H1 (cell line): ENCODE measurements around the gene METAP1D. TPM values are rescaled to one million over a fixed set of nuclear protein-coding genes. Genes with fewer than 3 reads are reported as not detected.

Experiments used
- CTCF ChIA-PET: fragments of 300-600 bp; sonication (Branson Sonifier 250); formaldehyde crosslinking; loops from one replicate; lab custom pipeline; 2021; ENCODE audit not compliant: partially characterized antibody; lab: Charles Lee
- POLR2A ChIA-PET: fragments of 300-600 bp; sonication (Branson Sonifier 250); formaldehyde crosslinking; loops from one replicate; lab custom pipeline; 2021; ENCODE audit warnings: inconsistent platforms; ENCODE audit not compliant: partially characterized antibody; lab: Charles Lee
- DNase-seq, 2 experiments: peaks; one replicate each; pipeline versions ENCODE4 v3.0.0 to v3.0.0-alpha.2; 2010 to 2022; ENCODE audit warnings: low spot score in 2 of 2, low read depth in 1 of 2, mixed read lengths in 1 of 2
- FAIRE-seq: peaks from 2 replicates; lab custom pipeline; 2011; peaks lifted over from hg19 to GRCh38; lab: Jason Lieb, UNC
- H2AFZ ChIP-seq: 2 replicates; pipeline ENCODE4 v1.8.1; 2012; ENCODE audit warnings: low read length, inconsistent platforms
- H2AK5ac ChIP-seq: 2 replicates; pipeline ENCODE4 v1.6.1; 2013; ENCODE audit warnings: low read depth, low read length
- H2BK120ac ChIP-seq: replicated peaks from 2 replicates; pipeline ENCODE3; 2013; ENCODE audit warnings: low read depth, low read length, inconsistent platforms
- H2BK12ac ChIP-seq: 2 replicates; pipeline ENCODE4 v1.6.1; 2013; ENCODE audit warnings: low read depth, low read length
- H2BK15ac ChIP-seq: 2 replicates; pipeline ENCODE4 v1.6.1; 2013; ENCODE audit warnings: low read length
- H2BK20ac ChIP-seq: 2 replicates; pipeline ENCODE4 v1.6.1; 2013; ENCODE audit warnings: low read length
- H2BK5ac ChIP-seq: 2 replicates; pipeline ENCODE4 v1.6.1; 2013; ENCODE audit warnings: low read depth, low read length
- H3K14ac ChIP-seq: 2 replicates; pipeline ENCODE4 v1.6.1; 2013; ENCODE audit warnings: inconsistent platforms; ENCODE audit not compliant: insufficient read length
- H3K18ac ChIP-seq: 2 replicates; pipeline ENCODE4 v1.6.1; 2013; ENCODE audit warnings: low read length; ENCODE audit errors: extremely low read depth
- H3K23ac ChIP-seq: 2 replicates; pipeline ENCODE4 v1.6.1; 2013; ENCODE audit warnings: inconsistent platforms; ENCODE audit not compliant: insufficient read length
- H3K23me2 ChIP-seq: 2 replicates; pipeline ENCODE4 v1.6.1; 2013; ENCODE audit warnings: low read depth, low read length
- H3K27ac ChIP-seq: 2 replicates; pipeline ENCODE4 v1.6.1; 2011; ENCODE audit warnings: low read depth, low read length, inconsistent platforms
- H3K27me3 ChIP-seq, 4 experiments: replicated peaks in 1 of 4; 1 replicate in 1 of 4; 2 replicates in 3 of 4; pipeline versions ENCODE4 v1.6.1 to v1.8.1; 2011 to 2013; ENCODE audit warnings: low read length in 3 of 4, mild to moderate bottlenecking in 3 of 4, inconsistent platforms in 2 of 4, mixed read lengths in 2 of 4, moderate library complexity in 1 of 4; ENCODE audit not compliant: control insufficient read depth in 3 of 4, insufficient read depth in 3 of 4; ENCODE audit errors: extremely low read depth in 1 of 4
- H3K36me3 ChIP-seq, 4 experiments: 2 replicates each; pipeline versions ENCODE4 v1.6.1 to v1.8.1; 2011 to 2013; ENCODE audit warnings: mild to moderate bottlenecking in 4 of 4, low read length in 3 of 4, moderate library complexity in 2 of 4, control low read depth in 1 of 4, inconsistent platforms in 1 of 4; ENCODE audit not compliant: insufficient read depth in 4 of 4, control insufficient read depth in 2 of 4
- H3K4ac ChIP-seq: replicated peaks from 2 replicates; pipeline ENCODE3; 2013; ENCODE audit warnings: low read length, low read depth, mixed read lengths, inconsistent platforms; ENCODE audit not compliant: insufficient read length
- H3K4me1 ChIP-seq, 4 experiments: replicated peaks in 1 of 4; 1 replicate in 1 of 4; 2 replicates in 3 of 4; pipeline versions ENCODE4 v1.6.1 to v1.8.1; 2011 to 2013; ENCODE audit warnings: low read length in 3 of 4, inconsistent platforms in 2 of 4, mixed read lengths in 1 of 4; ENCODE audit not compliant: insufficient read depth in 4 of 4, control insufficient read depth in 3 of 4
- H3K4me2 ChIP-seq, 2 experiments: 2 replicates each; pipeline versions ENCODE4 v1.6.1 to v1.8.1; 2011 to 2013; ENCODE audit warnings: low read depth in 2 of 2, low read length in 2 of 2, control low read depth in 1 of 2, inconsistent platforms in 1 of 2, mild to moderate bottlenecking in 1 of 2; ENCODE audit not compliant: insufficient read depth in 1 of 2
- H3K4me3 ChIP-seq, 4 experiments: fragments of 200-600, 300-600 bp in 1 of 4; sonication (generic), shearing (Covaris generic), sonication (Bioruptor Twin) in 1 of 4; 2 replicates each; pipeline versions ENCODE4 v1.5.1 to v1.8.1; 2011 to 2016; ENCODE audit warnings: low read length in 4 of 4, low read depth in 3 of 4, control low read depth in 2 of 4, inconsistent platforms in 2 of 4, mild to moderate bottlenecking in 2 of 4, mixed read lengths in 1 of 4, moderate library complexity in 1 of 4; ENCODE audit not compliant: insufficient read depth in 2 of 4; ENCODE audit errors: extremely low read depth in 1 of 4
- H3K56ac ChIP-seq: replicated peaks from 2 replicates; pipeline ENCODE3; 2013; ENCODE audit warnings: low read depth, mild to moderate bottlenecking, mixed read lengths, low read length, inconsistent platforms; ENCODE audit not compliant: insufficient read length
- H3K79me1 ChIP-seq: 2 replicates; pipeline ENCODE4 v1.6.1; 2013; ENCODE audit warnings: low read depth, low read length, control low read depth
- H3K79me2 ChIP-seq, 2 experiments: 2 replicates each; pipeline versions ENCODE4 v1.6.1 to v1.8.1; 2012 to 2013; ENCODE audit warnings: low read length in 2 of 2, mild to moderate bottlenecking in 2 of 2, inconsistent platforms in 1 of 2; ENCODE audit not compliant: insufficient read depth in 2 of 2, control insufficient read depth in 1 of 2
- H3K9ac ChIP-seq, 4 experiments: replicated peaks in 1 of 4; 1 replicate in 1 of 4; 2 replicates in 3 of 4; pipeline versions ENCODE4 v1.6.1 to v1.8.1; 2011 to 2013; ENCODE audit warnings: low read depth in 3 of 4, low read length in 3 of 4, control low read depth in 2 of 4, mild to moderate bottlenecking in 2 of 4, moderate library complexity in 2 of 4, inconsistent platforms in 1 of 4; ENCODE audit errors: extremely low read depth in 1 of 4
- H3K9me3 ChIP-seq, 2 experiments: 2 replicates each; pipeline versions ENCODE4 v1.6.1 to v1.8.1; 2012 to 2013; ENCODE audit warnings: mild to moderate bottlenecking in 2 of 2, moderate library complexity in 2 of 2, control low read depth in 1 of 2, inconsistent platforms in 1 of 2, low read depth in 1 of 2, low read length in 1 of 2, mixed read lengths in 1 of 2; ENCODE audit not compliant: insufficient read depth in 2 of 2
- H4K20me1 ChIP-seq, 2 experiments: replicated peaks in 1 of 2; 2 replicates each; pipeline versions ENCODE3 to v1.8.1; 2011 to 2013; ENCODE audit warnings: inconsistent platforms in 2 of 2, low read length in 2 of 2, mild to moderate bottlenecking in 1 of 2; ENCODE audit not compliant: insufficient read depth in 2 of 2, control insufficient read depth in 1 of 2
- H4K5ac ChIP-seq: 2 replicates; pipeline ENCODE4 v1.6.1; 2013; ENCODE audit warnings: low read length, low read depth, mixed read lengths, inconsistent platforms; ENCODE audit not compliant: insufficient read length
- H4K8ac ChIP-seq: 2 replicates; pipeline ENCODE4 v1.8.0; 2013; ENCODE audit warnings: mild to moderate bottlenecking, moderate library complexity, low read length, inconsistent platforms; ENCODE audit not compliant: insufficient read depth; ENCODE audit errors: extremely low read depth
- H4K91ac ChIP-seq: replicated peaks from 2 replicates; pipeline ENCODE3; 2013; ENCODE audit warnings: low read length, mixed read lengths, inconsistent platforms; ENCODE audit not compliant: insufficient read length
- BACH1 ChIP-seq: IDR thresholded peaks from 2 replicates; pipeline ENCODE4 v1.6.1; 2012; ENCODE audit warnings: low read length, improper control_type of control experiment
- CBX8 ChIP-seq: fragments of 300-800, 300-1000 bp; sonication (generic); IDR thresholded peaks from 2 replicates; pipeline ENCODE4 v1.7.1; 2016; ENCODE audit warnings: low read depth, low read length, borderline replicate concordance
- RNF2 ChIP-seq: fragments of 200-900, 300-1000 bp; sonication (generic); IDR thresholded peaks from 2 replicates; pipeline ENCODE4 v1.7.1; 2016; ENCODE audit warnings: borderline replicate concordance, low read depth, mild to moderate bottlenecking, antibody characterized with exemption, low read length; ENCODE audit not compliant: poor library complexity, severe bottlenecking; ENCODE audit errors: missing control alignments
- SUZ12 ChIP-seq: fragments of 200-600 bp; sonication (generic); IDR thresholded peaks from 2 replicates; pipeline ENCODE4 v1.6.1; 2012; ENCODE audit warnings: mild to moderate bottlenecking, inconsistent platforms, low read length, moderate library complexity, mixed read lengths
- WGBS, 2 experiments: shearing (Covaris generic) in 1 of 2; methylation state at CpG; one replicate each; pipeline versions ENCODE4 v1.1.6 to v1.1.7; 2013 to 2015; ENCODE audit warnings: low lambda C conversion rate in 2 of 2, mixed read lengths in 2 of 2, inconsistent platforms in 1 of 2, low coverage in 1 of 2, missing lambda C conversion rate in 1 of 2; ENCODE audit not compliant: insufficient replicate concordance in 2 of 2, insufficient coverage in 1 of 2, insufficient read length in 1 of 2; ENCODE audit errors: extremely low coverage in 1 of 2, missing lambda C conversion rate in 1 of 2; 5-methylcytosine and 5-hydroxymethylcytosine counted together
- polyA plus RNA-seq, 7 experiments: library from polyadenylated mRNA; depleted of rRNA in 3 of 7; stranded (reverse) in 5 of 7; unstranded in 2 of 7; fragments of >200 nt in 5 of 7; fragments of 200-250 nt in 2 of 7; gene quantifications; 1 replicate in 5 of 7; 2 replicates in 1 of 7; 4 replicates in 1 of 7; pipeline versions ENCODE4 v1.2.1 to v1.2.3, GENCODE V29; 2011 to 2013; ENCODE audit warnings: missing spikeins in 2 of 7, mixed read lengths in 2 of 7
- total RNA-seq: library from RNA; stranded (reverse); fragmentation: NEBNext Ultra II Directional; extraction: Animal tissue kit (Norgen Biotek cat#: 25700); gene quantifications from 2 replicates; pipeline ENCODE4 v1.2.1, GENCODE V29; 2021

The METAP1D gene
- total and polyA plus RNA-seq, 2 of the 8 experiments (the other 6 are each of a cell fraction or from before 2014, with no cell fraction given) = 3.9 to 6.2 TPM

DNA sequence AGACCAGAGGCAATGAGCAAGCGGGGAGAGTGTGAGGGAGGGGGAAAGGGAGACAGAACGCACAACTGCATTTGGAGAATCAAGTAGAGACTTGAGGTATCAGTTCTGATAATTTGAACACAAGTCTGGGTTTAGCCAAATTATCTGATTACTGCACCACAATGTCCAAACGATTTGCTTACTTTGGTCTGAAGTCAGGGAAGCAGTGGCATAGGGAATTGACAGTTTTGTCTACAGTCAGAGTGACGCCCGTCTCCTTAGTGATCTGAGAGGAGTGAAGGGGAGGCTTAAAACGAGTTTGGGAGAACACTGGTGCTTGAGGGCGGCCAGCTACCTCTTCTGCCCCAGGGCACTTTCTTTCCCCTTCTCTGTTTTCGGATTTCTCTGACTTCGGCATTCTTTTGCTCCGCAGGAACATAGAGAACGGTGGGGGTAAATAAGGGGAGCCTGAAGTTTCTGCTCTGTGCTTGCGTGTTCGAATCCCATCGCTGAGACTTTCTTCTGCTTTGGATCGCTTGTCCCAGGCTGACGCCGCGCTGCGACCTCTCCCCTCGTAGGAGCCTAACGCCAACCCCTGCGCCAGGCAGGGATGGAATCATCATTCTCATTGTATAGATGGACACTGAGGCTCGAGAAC lies 105.8 kb downstream of the METAP1D start:
- Histone ChIP-seq H3K4me2 (peak overlapping the region; percentile 65 to 77), H3K18ac (no peak overlapping the region; the same call in 1 of the 2 replicates), H3K27ac (no peak overlapping the region), H2AFZ (no peak overlapping the region), H2BK12ac (peak overlapping the region; percentile 82), H4K91ac (no peak overlapping the region), H2AK5ac (no peak overlapping the region), H3K79me2 (no peaks in the 10 kb centered on the region), H2BK5ac (no peak overlapping the region), H3K27me3 (peaks cover 80 to 98% (median 94%) of the 10 kb centered on the region in 4 experiments), H3K4ac (no peak overlapping the region), H4K20me1 (peaks cover 7 to 13% of the 10 kb centered on the region in 2 experiments), H3K56ac (no peak overlapping the region), H3K79me1 (no peaks in the 10 kb centered on the region), H3K9ac (no peak overlapping the region), H4K8ac (peak overlapping the region; percentile 39; the same call in 1 of the 2 replicates), H3K4me1 (peaks cover 8 to 43% (median 22%) of the 10 kb centered on the region in 4 experiments), H3K9me3 (no peaks in the 10 kb centered on the region), H3K4me3 (peak overlapping the region in 3 of 4 experiments; percentile 19 to 57 (median 31); a peak in 5 of 8 replicates), H2BK120ac (no peak overlapping the region), H3K23ac (no peak overlapping the region), H3K23me2 (peaks cover 19% of the 10 kb centered on the region; the same call in 1 of the 2 replicates), H3K36me3 (peaks cover 0 to under 1% (median 0%) of the 10 kb centered on the region in 4 experiments; a peak in 1 of 8 replicates), H4K5ac (no peak overlapping the region), H3K14ac (no peak overlapping the region), H2BK15ac (0 out of 2 replicates have a peak overlapping the region, but pooled peaks have one; percentile 12), H2BK20ac (no peak overlapping the region)
- WGBS, 2 experiments = 15% methylated on average over 23 of the region's 23 CpGs; no CpG with 5 or more reads in 1 of the 2 experiments
- ChIA-PET CTCF (interaction anchor here (0.6 to 11.7 kb wide), 19 partner anchors 15 to 532 kb away, joined by 3 to 198 read pairs (median 6); partner anchors contain the start of gene DLX1), POLR2A (interaction anchor here (16.0 kb wide), 1 partner anchor 18 kb away, joined by 184 read pairs; the partner anchor contains the start of gene DLX1)
- TF ChIP-seq RNF2 (peak; percentile 68), SUZ12 (peak; percentile 85), CBX8 (peak; percentile 64; the same call in 1 of the 2 replicates), BACH1 (no peak)
- DNase-seq (no peak), FAIRE-seq (no peak)
